ACC112 (cell line): ENCODE measurements around the gene MAPK8IP3.
A peak's percentile ranks its signal among the peaks of the same experiment; 100 is the strongest.

Experiments
- H2AFZ ChIP-seq: fragments of 200-600 bp; sonication (generic); one replicate; pipeline ENCODE4 v1.6.0; 2017; ENCODE audit warnings: antibody characterized with exemption, low read length; ENCODE audit not compliant: unreplicated experiment
- H3K27ac ChIP-seq: fragments of 200-600 bp; sonication (generic); 2 replicates; pipeline ENCODE4 v1.5.1; 2014; ENCODE audit warnings: low read depth, mild to moderate bottlenecking, antibody characterized with exemption, low read length, moderate library complexity
- H3K27me3 ChIP-seq: fragments of 200-600 bp; sonication (generic); 2 replicates; pipeline ENCODE4 v1.6.1; 2014; ENCODE audit warnings: mild to moderate bottlenecking, antibody characterized with exemption, low read length, moderate library complexity, mixed read lengths; ENCODE audit not compliant: insufficient read depth
- H3K36me3 ChIP-seq: fragments of 200-600 bp; sonication (generic); 2 replicates; pipeline ENCODE4 v1.6.1; 2016; ENCODE audit warnings: mild to moderate bottlenecking, antibody characterized with exemption, low read length, moderate library complexity, mixed read lengths; ENCODE audit not compliant: insufficient read depth
- H3K4me1 ChIP-seq: fragments of 200-600 bp; sonication (generic); one replicate; pipeline ENCODE4 v1.6.1; 2016; ENCODE audit warnings: low read length, mixed read lengths; ENCODE audit not compliant: insufficient read depth, unreplicated experiment, control insufficient read depth
- H3K4me3 ChIP-seq: fragments of 200-600 bp; sonication (generic); 2 replicates; pipeline ENCODE4 v1.5.1; 2014; ENCODE audit warnings: mild to moderate bottlenecking, low read depth, low read length
- H3K79me2 ChIP-seq: fragments of 200-600 bp; sonication (generic); one replicate; pipeline ENCODE4 v1.6.0; 2016; ENCODE audit warnings: low read length; ENCODE audit not compliant: control insufficient read depth, unreplicated experiment, insufficient read depth

MAPK8IP3 gene

GRCh38 chr16:1781254-1781653 lies 75.3 kb downstream of the MAPK8IP3 start:
- Histone ChIP-seq H3K27ac (no peak overlapping the region), H3K79me2 (peaks cover 30% of the 10 kb centered on the region), H3K4me1 (peaks cover 11% of the 10 kb centered on the region), H3K4me3 (peak overlapping the region; percentile 92), H2AFZ (no peak overlapping the region), H3K36me3 (no peaks in the 10 kb centered on the region), H3K27me3 (no peaks in the 10 kb centered on the region)

DNA sequence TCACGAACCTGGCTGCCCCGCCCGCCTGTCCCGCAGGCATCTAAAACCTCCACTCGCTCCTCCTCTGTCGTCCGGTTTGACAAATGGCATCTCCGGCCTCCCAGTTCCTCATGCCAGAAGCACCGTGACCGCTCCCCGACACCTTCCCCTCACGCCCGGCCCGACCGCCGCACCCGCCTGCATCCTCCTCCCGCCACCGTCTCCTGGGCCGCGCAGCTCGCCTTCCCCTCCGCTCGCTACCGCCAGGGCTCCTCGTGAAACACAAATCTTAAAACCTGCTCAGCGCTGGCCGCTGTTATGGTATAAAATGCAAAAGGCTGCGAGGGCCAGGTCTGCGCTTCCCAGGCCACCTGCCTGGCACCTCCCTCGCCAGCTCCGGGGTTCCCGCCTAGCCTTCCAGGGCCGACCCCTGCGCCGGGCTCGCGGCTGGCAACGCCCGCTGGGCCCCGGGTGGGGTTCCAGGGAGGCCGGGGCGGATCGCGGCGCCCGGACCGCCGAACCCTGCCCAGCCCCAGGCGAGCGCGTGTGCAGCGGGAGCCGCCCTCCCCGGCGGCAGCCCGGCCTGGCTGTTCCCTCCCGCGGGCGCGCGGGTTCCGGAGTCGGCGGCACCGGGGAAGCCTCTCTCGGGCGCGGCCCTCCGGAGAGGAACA lies 75.9 kb downstream of the MAPK8IP3 start:
- Histone ChIP-seq H3K36me3 (no peaks in the 10 kb centered on the region), H3K4me3 (peak overlapping the region; percentile 92), H3K4me1 (peaks cover 11% of the 10 kb centered on the region), H3K27ac (no peak overlapping the region; the same call in 1 of the 2 replicates), H3K79me2 (peaks cover 36% of the 10 kb centered on the region), H2AFZ (peak overlapping the region; percentile 49), H3K27me3 (no peaks in the 10 kb centered on the region)

- H3K4me1 ChIP-seq = peaks cover 11% of the 10 kb centered on the region
- H3K27me3 ChIP-seq = no peaks in the 10 kb centered on the region
- H3K79me2 ChIP-seq = peaks cover 38% of the 10 kb centered on the region
- H2AFZ ChIP-seq = peak within 1 kb of the TSS; percentile 91
- peak within 1 kb of the TSS; percentile 15; the same call in 1 of the 2 replicates for H3K27ac ChIP-seq
- peak within 1 kb of the TSS; percentile 92 for H3K4me3 ChIP-seq
- H3K36me3 ChIP-seq = no peaks in the 10 kb centered on the region
Measured at GRCh38 chr16:1782408-1783264, 76.6 kb downstream of the MAPK8IP3 start, which contains the start of the genes NUBP2 and SPSB3. NUBP2 (plus strand) TSS chr16:1782960; CDS start chr16:1783021, 61 bp downstream. SPSB3 (minus strand) TSS chr16:1782571; CDS start chr16:1781483, 1,088 bp downstream.

DNA sequence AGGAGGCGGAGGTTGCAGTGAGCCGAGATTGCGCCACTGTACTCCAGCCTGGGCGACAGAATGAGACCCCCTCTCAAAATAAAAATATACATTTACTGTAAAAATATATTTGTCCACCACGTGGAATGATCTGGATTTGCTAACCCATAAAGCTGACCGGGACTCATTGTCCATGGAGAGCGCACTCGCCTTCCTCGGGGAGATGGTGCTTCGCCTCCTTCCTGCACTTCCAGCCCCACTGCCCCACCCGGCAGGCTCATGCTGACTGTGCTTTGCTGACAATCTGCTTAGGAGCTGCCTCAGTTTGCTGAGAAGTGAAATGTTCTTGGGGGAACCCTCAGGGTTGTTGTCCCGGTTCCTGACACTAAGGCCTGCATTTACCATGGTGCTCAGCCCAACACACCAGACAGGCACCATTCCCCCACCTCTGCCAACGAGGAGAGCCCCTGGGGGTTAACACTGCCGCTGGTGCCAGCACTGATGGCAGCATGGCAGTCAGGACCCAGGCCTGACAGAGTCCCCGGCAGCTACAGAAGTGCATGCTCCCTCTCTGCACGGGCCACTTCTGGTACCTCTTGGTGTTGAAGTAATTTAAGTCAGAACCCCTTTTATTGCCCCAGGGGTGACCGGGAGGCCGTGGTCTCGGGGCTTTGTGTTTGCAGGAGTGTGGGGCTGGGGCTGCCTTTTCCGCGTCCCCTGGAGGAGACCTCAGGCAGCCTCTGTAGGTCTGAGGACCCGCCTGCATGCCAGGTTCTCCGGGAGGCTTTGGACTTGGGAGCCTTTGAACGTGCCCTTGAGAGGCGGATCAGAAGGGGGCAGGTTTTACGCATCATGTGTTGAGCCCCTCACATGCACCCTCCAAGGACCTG lies 79.2 kb downstream of the MAPK8IP3 start:
- Histone ChIP-seq H3K79me2 (peaks cover 42% of the 10 kb centered on the region), H2AFZ (no peak overlapping the region), H3K36me3 (no peaks in the 10 kb centered on the region)

DNA sequence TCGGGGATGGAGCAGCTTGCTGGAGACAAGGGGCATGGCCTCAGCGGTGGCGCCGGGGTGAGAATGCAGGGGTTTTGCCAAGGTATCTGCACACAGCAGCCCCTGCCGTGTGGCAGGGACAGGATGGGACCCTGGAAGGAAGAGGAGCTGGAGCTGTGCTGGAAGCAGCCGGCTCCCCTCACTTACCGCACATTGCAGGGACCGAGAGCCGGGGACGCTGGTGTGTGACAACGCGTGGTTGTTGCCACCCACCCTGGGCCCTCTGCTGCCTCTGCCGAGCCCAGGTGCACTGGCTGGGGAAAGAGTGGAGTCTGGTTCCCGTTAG lies 79.8 kb downstream of the MAPK8IP3 start:
- no peak overlapping the region for H2AFZ ChIP-seq
- H3K4me3 ChIP-seq = no peak overlapping the region
- peaks cover 11% of the 10 kb centered on the region for H3K4me1 ChIP-seq
- peaks cover 42% of the 10 kb centered on the region for H3K79me2 ChIP-seq
- no peaks in the 10 kb centered on the region for H3K27me3 ChIP-seq
- no peaks in the 10 kb centered on the region for H3K36me3 ChIP-seq
- no peak overlapping the region for H3K27ac ChIP-seq

More for the DNA sequence above, 79.2 kb downstream of the MAPK8IP3 start:
- Histone ChIP-seq H3K27ac (no peak overlapping the region), H3K4me1 (peaks cover 11% of the 10 kb centered on the region), H3K4me3 (no peak overlapping the region), H3K27me3 (no peaks in the 10 kb centered on the region)

GRCh38 chr16:1786242-1787055 lies 80.5 kb downstream of the MAPK8IP3 start:
- Histone ChIP-seq H3K36me3 (no peaks in the 10 kb centered on the region), H2AFZ (no peak overlapping the region), H3K27me3 (no peaks in the 10 kb centered on the region), H3K79me2 (peaks cover 42% of the 10 kb centered on the region), H3K4me3 (no peak overlapping the region), H3K27ac (no peak overlapping the region), H3K4me1 (peaks cover 7% of the 10 kb centered on the region)

DNA sequence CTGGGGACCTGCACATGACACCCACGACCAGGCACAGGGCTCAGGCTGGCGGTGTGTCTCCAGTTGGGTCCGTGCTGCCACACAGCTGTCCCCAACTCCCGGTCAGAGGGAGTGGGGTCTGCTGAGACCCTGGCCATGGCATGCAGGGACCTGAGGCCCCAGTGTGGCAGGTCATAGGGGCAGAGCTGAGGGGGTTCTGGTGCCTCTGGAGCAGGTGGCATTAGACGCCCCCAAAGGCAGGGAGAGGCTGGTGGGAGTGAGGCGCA lies 81.0 kb downstream of the MAPK8IP3 start:
- H3K79me2 ChIP-seq = peaks cover 42% of the 10 kb centered on the region
- H3K27ac ChIP-seq = no peak overlapping the region
- H3K4me3 ChIP-seq = no peak overlapping the region
- peaks cover 5% of the 10 kb centered on the region for H3K4me1 ChIP-seq
- no peaks in the 10 kb centered on the region for H3K27me3 ChIP-seq
- no peaks in the 10 kb centered on the region for H3K36me3 ChIP-seq
- H2AFZ ChIP-seq = no peak overlapping the region

- H3K4me3 ChIP-seq = no peak overlapping the region
- H3K27me3 ChIP-seq = no peaks in the 10 kb centered on the region
- H3K4me1 ChIP-seq = peaks cover 5% of the 10 kb centered on the region
- H2AFZ ChIP-seq = no peak overlapping the region
- no peak overlapping the region for H3K27ac ChIP-seq
- H3K79me2 ChIP-seq = peaks cover 42% of the 10 kb centered on the region
- no peaks in the 10 kb centered on the region for H3K36me3 ChIP-seq
Measured at GRCh38 chr16:1787322-1788094, 81.5 kb downstream of the MAPK8IP3 start.

GRCh38 chr16:1788095-1788707 lies 82.2 kb downstream of the MAPK8IP3 start:
- Histone ChIP-seq H2AFZ (no peak overlapping the region), H3K27me3 (no peaks in the 10 kb centered on the region), H3K4me1 (peaks cover 5% of the 10 kb centered on the region), H3K27ac (no peak overlapping the region), H3K4me3 (no peak overlapping the region), H3K79me2 (peaks cover 40% of the 10 kb centered on the region), H3K36me3 (no peaks in the 10 kb centered on the region)
